A549 treated with RU486 at 1 μM for 4 hours (cell line): ENCODE data around the gene FSCB. TPM values are rescaled to one million over a fixed set of nuclear protein-coding genes. Genes with fewer than 3 reads are reported as not detected.

ENCODE experiments used
- total RNA-seq: library from RNA; stranded (reverse); fragments of 200-300 nt; extraction: Qiagen RNA extraction; gene quantifications from 5 replicates; pipeline ENCODE4 v1.2.3, GENCODE V29; 2022; ENCODE audit warnings: low read depth

FSCB gene
- total RNA-seq = not detected in 5 replicates

GRCh38 chr14:44507183-44507582 lies at the start of gene FSCB:
TSS of gene FSCB (minus strand) at chr14:44507283. CDS start at chr14:44506987, 296 bp downstream.

